GM19193 (cell line): ENCODE results near the gene ZYG11B.

Experiments
- POLR2A ChIP-seq: IDR thresholded peaks from 4 replicates; pipeline ENCODE4 v1.6.1; 2011; ENCODE audit not compliant: insufficient read depth, insufficient read length; ENCODE audit errors: extremely low read depth

Gene ZYG11B

DNA sequence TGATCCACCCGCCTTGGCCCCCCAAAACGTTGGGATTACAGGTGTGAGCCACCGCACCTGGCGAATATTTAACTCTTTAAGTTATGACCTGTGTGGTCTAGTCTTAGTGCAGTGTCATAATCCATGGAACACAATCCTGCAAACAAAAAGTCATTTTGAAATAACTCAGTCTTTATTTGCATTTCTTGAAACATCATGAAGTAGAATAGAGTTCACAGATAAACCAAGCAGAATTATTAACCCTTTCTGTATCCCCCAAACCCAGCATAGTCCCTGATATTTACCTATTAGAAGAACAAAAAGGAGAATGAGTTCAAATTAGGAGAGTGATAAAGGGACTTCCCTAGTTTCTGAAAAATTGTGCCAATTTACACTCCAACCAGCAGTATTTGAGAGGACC, 19.9 kb downstream of the ZYG11B start:
- TF ChIP-seq POLR2A = no peak

DNA sequence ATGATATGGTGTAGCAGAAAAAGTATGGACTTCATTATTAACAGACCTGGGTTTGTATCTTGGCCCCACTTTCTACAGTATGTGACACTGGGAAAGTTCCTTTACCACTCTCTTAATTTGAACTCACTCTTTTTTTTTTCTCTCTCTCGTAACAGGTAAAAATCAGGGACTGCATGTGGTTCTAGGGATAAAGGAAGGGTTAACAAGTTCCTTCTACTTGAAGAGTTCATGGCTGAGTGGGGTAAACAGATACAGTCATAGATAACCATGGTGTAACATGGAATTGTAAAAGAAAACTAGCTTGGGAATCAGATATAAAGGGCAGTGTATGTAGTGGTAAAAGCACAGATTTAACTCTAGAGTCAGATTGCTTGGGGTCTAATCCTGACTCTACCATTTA, 21.2 kb downstream of the ZYG11B start:
- no peak for TF ChIP-seq POLR2A

DNA sequence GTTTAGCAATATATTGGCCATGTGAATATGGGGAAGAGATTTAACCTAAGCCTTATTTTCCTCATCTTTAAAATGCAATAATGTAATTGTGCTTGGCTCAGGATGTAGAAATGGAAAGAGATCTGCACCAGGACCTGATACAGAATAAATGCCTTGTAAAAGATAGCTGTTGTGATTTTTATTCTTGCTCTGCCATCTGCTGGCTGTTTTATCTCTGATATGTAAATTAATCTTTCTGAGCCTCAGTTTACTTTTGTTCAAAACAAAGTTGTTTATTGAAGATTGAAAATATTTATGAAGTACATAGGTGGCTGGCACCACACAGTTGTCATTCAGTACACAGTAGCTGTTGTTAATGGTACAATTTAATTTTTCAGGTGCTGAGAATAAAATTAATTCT, 21.9 kb downstream of the ZYG11B start:
- TF ChIP-seq POLR2A = no peak

DNA sequence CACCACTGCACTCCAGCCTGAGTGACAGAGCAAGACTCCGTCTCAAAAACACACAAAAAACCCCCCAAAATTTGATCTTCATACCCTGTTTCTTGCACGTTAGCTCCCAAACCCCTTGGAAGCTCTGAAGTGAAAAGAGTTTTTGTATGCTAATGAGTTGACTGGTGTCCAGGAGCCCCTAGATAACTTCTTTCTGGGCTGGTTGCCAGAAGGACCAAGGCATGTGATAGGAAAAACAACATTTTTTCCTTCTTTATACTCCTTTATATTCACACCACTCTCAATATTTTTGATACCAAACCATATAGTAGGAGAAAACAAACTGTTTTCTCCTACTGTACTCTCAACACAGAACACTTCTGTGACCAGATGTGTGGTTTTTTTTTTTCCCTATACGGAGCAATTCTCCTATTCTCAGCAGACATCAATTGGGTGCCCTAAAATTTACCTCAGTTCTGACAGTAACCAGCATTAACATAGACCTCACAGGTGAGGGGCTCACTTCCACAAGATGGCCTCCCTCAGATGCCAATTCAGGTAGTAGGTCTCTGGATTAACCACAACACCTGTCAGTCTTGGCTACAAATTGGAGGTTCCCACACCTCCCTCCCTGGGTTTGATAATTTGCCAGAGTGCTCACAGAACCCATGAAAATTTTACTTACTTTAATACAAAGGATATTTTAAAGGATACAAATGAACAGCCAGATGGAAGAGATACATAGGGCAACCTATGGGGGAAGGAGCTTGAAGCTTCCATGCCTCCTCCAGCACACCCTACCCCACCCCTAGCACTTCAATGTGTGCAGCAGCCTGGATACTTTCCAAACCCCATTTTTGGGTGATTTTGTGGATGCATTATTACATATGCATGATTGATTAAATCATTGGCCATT, 25.6 kb downstream of the ZYG11B start:
- TF ChIP-seq POLR2A = no peak

DNA sequence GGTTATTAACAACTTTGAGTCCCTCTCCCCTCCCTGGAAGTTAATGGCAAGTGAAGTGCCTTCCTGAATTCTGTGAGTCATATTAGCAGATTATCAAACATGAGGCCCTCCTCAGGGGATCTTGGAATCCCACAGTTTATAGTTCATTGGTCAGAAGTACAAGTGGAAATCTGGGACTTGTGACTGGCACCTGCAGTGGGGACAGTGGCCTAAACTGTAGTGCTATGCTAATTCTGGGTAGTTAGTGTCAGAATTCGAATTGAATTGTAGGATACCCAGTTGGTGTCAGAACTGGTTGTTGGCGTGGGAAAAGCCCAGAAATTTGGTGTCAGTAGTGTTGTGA, 26.2 kb downstream of the ZYG11B start:
- TF ChIP-seq POLR2A = no peak

DNA sequence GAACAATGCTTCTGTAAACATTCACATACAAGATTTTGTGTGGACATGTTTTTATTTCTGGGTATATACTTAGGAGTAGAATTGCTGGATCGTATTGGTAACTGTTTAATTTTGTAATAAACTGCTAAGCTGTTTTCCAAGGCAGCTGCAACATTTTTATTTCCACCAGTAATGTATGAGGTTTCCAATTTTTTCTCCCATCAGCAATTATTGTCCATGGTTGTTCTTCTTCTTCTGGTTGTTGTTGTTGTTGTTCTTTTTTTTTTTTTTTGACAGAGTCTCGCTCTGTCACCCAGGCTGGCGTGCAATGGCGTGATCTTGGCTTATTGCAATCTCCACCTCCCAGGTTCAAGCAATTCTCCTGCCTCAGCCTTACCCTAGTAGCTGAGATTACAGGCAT, 26.9 kb downstream of the ZYG11B start:
- TF ChIP-seq POLR2A = no peak

DNA sequence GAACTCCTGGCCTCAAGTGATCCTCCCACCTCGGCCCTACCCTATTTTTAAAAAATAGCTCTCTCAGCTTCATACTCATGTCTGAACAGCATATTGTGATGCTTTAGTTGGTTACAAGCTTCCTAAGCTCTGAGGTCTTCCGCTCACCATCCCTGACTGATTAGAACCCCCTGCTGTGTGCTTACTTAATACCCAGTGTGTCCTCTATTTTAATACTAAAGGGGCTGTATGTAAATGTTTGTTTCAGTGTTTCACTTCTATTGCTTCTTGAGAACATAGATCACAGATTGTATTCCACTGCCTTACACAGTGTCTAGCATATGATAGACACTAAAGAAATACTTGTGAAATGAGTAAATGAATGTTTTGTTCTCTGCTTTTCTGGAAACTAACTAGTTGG, 29.8 kb downstream of the ZYG11B start:
- TF ChIP-seq POLR2A = no peak

DNA sequence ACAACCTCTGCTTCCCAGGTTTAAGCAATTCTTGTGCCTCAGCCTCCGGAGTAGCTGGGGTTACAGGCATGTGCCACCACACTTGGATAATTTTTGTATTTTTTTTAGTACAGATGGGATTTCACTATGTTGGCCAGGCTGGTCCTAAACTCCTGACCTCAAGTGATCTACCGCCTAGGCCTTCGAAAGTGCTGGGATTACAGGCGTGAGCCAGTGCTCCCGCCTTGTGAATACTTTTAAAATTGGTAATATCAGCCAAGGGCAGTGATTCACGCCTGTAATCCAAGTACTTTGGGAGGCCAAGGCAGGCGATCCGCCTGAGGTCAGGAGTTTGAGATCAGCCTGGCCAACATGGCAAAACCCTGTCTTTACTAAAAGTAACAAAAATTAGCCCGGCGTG, 33.7 kb downstream of the ZYG11B start:
- no peak for TF ChIP-seq POLR2A

DNA sequence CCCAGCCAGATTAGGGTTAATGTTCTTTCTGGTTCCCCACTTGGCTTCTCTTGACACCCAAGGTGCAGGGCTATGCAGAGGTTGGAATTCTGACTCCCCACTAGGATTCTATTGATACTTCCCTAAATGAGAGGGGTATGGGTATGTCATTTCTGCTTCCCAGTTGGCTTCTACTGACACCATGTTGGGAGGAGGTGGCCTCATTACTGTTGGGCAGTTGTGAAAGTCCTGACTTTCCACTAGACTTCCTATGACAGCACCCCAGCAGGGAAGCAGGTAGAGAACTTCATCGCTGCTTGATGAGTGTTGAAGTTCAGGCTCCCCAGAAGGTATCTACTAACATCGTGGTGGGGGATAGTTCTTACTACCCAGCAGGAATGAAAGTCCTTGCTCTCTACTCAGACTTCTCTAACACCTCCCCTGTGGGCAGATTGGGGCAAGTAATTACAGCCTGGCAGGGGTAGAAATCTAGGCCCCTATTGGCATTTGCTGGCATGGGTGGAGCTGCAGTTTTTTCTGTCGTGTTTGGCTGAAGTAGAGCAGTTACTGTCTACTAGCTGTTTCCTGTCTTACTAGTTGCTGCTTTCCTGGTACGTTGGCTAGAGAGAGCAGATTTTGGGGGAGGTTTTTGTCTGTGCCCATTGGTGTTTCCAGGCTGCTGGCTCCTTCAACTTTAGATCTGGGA, 41.5 kb downstream of the ZYG11B start:
- no peak for TF ChIP-seq POLR2A

DNA sequence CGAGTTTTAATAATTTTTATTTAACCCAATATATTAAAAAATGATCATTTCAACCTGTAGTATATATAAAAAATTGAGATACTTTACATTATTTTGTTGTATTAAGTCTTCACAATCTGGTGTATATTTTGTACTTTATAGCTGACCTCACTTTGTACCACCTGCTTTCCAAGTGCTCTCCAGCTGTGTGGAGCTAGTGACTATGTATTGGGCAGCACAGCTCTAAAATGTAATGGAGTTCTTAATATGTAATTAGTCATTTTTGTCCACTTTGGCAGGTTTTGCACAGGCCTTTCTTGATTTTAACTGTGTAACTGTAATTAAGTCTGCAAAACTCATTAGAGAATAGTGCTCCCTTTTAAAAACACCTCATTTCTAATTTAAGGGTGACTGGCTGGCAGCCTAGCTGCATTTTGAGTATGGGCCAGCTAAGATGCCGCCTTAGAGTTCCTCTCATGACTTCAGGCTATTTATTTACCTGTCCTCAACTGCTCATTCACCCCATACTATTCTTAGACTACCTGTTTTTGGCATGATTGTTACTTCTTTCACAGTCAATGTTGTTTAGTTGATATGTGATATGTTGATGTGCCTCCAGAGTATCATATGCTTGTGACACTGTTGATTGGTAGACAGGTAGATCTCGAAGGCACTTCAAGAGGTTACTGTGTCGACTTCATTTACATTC, 43.2 kb downstream of the ZYG11B start:
- TF ChIP-seq POLR2A = no peak

DNA sequence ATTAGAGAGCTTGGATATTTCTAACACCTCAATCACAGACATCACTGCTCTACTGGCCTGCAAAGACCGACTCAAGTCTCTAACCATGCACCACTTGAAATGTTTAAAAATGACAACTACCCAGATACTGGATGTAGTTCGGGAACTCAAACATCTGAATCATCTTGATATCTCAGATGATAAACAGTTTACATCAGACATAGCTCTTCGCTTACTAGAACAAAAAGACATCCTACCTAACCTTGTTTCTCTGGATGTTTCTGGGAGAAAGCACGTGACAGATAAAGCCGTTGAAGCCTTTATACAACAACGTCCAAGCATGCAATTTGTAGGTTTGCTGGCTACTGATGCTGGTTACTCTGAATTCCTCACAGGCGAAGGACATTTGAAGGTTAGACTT, 45.1 kb downstream of the ZYG11B start:
- TF ChIP-seq POLR2A = no peak

DNA sequence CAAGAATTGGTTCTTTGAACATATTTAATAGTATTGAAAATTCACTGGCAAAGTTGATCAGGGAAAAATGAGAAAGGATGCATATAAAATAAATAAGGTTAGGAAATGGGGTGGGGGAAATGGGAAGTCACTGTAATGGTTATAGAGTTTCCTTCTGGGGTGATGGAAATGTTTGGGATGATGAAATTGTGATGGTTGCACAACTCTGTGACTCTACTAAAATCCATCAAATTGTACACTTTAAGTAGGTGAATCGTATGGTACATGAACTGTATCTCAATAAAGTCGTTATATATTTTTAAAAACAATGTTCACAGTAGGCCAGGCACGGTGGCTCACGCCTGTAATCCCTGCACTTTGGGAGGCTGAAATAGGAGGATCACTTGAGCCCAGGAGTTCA, 59.9 kb downstream of the ZYG11B start:
- TF ChIP-seq POLR2A = no peak

DNA sequence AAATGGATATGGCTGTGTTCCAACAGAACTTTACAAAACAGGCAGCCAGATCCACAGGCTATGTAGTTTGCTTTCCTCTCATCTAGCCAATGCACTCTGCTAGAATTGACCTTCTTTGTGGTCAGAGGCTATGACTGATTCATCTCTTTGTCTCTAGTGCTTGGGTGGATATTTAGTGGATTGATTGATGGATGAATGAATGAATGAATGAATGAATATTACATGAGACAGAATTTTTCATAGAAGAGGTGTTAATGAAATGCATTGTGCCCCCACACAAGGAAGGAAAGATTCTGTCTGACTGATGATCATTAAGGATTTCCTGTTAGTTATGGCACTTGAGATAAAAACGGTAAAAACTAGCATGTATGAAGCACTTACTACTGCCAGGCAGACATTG, 65.8 kb downstream of the ZYG11B start:
- TF ChIP-seq POLR2A = no peak

DNA sequence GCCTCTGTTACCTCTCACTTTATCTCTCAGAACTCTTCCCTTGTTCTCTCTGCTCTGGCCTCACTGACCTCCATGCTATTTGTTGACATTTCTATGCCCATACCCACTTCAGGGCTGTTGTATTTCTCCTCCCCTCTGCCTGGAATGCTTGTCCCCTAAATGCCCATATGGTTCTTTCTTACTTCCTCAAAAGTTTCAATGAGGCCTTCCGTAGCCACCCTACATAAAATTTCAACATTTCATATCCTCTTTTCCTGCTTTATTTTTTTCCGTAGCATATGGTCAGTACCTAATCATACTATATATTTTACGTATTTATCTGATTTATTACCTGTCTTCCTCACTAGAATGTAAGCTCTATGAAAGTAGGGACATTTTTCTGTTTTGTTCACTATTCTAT, 69.2 kb downstream of the ZYG11B start:
- no peak for TF ChIP-seq POLR2A

DNA sequence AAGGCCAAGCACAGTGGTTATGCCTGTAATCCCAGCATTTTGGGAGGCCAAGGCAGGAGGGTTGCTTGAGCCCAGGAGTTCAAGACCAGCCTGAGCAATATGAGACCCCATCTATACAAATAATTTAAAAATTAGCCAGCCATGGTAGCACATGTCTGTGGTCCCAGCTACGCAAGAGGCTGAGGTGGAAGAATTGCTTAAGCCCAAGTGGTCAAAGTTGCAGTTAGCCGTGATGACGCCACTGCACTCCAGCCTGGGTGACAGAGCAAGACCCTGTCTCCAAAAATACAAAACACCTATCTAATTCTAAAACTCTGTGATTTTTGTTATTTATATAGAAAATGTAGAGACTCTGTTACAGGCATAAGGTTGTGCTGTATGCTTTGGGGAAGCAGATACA, 72.1 kb downstream of the ZYG11B start:
- no peak for TF ChIP-seq POLR2A

DNA sequence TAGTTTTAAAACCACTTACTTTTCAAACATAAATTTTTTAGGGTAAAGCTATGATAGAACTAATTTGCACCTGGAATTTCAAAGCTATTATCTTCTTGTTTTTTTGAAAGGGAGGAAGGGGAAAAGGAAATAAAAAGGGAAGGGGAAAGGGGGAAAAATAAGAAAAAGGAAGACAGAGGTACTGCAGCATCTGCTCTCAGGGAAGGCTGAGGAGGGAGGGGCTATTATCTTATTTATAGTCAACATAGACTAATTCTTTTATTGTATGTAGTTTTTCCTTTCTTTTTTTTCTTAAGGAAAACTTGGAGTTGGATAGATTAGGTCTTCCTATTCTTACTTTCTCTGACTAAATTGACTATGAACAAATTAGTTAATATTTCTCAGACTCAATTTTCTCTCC, 74.8 kb downstream of the ZYG11B start:
- no peak for TF ChIP-seq POLR2A

DNA sequence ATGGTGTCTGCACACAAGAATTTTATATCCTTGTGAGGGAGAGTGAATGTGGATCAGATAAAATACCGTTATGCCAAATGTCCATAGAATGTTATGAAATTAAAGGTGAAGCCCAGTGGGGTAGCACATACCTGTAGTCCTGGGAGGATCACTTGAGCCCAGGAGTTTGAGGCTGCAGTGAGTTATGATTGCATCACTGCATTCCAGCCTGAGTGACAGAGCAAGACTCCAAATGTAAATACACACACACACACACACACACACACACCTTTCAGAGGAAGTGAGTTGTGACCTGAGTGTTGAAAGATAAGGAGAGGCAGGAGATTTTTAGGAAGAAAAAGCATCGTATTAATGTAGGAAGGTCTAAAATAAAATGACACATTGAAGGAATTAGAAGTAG, 88.2 kb downstream of the ZYG11B start:
- no peak for TF ChIP-seq POLR2A

DNA sequence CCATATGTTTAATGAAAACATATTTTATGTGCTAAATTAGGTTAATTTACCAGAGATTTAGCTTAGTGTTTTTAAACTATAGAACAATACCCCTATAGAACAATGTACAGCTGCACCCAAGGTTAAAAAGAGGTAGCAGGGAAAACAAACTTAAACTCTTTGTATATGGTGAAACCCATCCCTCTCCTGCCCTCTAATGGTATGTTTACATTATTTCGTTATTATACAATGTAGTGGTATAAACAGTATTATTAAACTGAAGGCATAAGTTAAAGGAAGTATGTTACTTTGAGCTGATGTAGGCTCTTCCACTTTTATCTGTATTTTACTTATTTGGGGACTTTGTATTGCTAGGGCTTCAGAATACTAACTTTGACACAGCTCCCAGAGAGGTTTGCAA, 99.6 kb downstream of the ZYG11B start:
- TF ChIP-seq POLR2A = no peak
